GM20000 (cell line): ENCODE measurements around the gene KIF22.

ENCODE experiments used
- DNase-seq: peaks from one replicate; pipeline ENCODE4 v3.0.0; 2012; ENCODE audit warnings: low spot score
- CTCF ChIP-seq: IDR thresholded peaks from 2 replicates; pipeline ENCODE4 v1.5.1; 2012; ENCODE audit warnings: mild to moderate bottlenecking, control low read depth; ENCODE audit errors: extremely low read depth, missing control alignments

Gene KIF22

GRCh38 chr16:29807426-29808218 lies 17.1 kb downstream of the KIF22 start:
- DNase-seq = peak; percentile 87
- peak; percentile 54 for TF ChIP-seq CTCF

- DNase-seq = no peak
- no peak for TF ChIP-seq CTCF
Measured at GRCh38 chr16:29808219-29808900, 17.8 kb downstream of the KIF22 start.

- no peak for DNase-seq
- no peak for TF ChIP-seq CTCF
Measured at GRCh38 chr16:29809031-29809747, 18.6 kb downstream of the KIF22 start.

GRCh38 chr16:29809850-29810698 lies 19.5 kb downstream of the KIF22 start:
- TF ChIP-seq CTCF = no peak
- no peak for DNase-seq

- TF ChIP-seq CTCF = no peak
- DNase-seq = no peak
Measured at GRCh38 chr16:29810699-29811169, 20.2 kb downstream of the KIF22 start.

- no peak for TF ChIP-seq CTCF
- peak; percentile 92 for DNase-seq
Measured at GRCh38 chr16:29811170-29811895, 20.8 kb downstream of the KIF22 start.
